ENCODE measurements around the gene STAG1.

- TF ChIP-seq, protein P1, sequence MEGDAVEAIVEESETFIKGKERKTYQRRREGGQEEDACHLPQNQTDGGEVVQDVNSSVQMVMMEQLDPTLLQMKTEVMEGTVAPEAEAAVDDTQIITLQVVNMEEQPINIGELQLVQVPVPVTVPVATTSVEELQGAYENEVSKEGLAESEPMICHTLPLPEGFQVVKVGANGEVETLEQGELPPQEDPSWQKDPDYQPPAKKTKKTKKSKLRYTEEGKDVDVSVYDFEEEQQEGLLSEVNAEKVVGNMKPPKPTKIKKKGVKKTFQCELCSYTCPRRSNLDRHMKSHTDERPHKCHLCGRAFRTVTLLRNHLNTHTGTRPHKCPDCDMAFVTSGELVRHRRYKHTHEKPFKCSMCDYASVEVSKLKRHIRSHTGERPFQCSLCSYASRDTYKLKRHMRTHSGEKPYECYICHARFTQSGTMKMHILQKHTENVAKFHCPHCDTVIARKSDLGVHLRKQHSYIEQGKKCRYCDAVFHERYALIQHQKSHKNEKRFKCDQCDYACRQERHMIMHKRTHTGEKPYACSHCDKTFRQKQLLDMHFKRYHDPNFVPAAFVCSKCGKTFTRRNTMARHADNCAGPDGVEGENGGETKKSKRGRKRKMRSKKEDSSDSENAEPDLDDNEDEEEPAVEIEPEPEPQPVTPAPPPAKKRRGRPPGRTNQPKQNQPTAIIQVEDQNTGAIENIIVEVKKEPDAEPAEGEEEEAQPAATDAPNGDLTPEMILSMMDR (conservative IDR thresholded peaks at IDR 0.05 in 1 of 2, IDR thresholded peaks at IDR 0.05 in 1 of 2; ENCODE audit: low read depth in 1 of 2, low read length in 2 of 2) = no peak
- TF ChIP-seq EZH2 (IDR thresholded peaks at IDR 0.05; ENCODE audit: low read length, missing control alignments) = no peak
Measured at GRCh38 chr3:136787349-136787748, 35.2 kb upstream of the STAG1 start.

All from fibroblast of lung (primary cell).